HG03108 (cell line): ENCODE data around the gene RASSF3.

ENCODE experiments used
- ATAC-seq: cut with Tn5 transposase; IDR thresholded peaks from one replicate; pipeline ENCODE4 v1.9.1; 2021; ENCODE audit warnings: moderate library complexity; ENCODE audit not compliant: unreplicated experiment

The RASSF3 gene

DNA sequence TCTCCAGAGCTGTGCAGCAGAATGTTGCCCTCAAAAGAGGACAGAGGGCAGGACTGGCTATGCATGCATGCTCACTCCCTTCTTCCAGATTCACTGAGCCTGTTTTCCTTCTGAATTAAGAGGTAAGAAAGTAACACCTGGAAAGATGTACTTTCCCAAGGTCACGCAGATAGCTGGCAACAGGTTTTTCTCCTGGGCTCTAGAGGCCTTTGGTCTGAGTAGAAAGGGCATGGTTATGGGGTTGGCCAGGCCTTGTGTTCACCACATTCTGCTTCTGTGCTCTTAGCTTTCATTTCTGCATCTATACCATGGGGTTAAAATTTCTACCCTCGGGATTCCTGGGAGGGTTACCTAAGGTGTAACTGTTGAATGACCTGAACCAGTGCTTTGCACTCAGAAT, 57.5 kb downstream of the RASSF3 start:
- ATAC-seq = no peak

DNA sequence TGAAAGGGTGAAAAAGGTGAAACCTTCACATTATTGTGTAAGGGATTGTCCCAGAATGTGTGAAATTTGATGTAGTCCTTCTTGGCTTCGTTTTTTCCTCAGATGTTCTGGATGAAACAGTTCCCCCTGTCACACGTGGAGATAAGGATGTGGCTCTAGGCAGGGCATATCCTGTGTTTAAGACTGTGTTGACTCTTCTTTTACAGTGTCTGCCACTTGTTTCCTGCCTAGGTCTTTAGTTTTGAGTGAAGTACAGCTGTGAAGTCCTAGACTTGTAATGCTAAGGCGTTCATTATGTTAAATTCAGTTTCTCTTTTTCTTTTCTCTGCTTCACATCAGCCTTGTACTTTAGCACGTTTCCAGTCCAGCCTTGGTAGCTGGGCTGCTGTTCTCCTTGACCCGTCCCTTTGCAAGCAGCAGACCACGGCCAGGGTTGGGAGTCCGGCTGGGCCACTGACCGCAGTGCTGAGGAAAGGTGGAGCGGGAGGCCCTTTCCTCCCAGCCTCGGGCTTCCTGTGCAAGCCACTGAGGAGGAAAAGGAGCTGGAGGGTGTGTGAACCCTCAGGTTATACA, 59.1 kb downstream of the RASSF3 start:
- peak; percentile 65 for ATAC-seq

DNA sequence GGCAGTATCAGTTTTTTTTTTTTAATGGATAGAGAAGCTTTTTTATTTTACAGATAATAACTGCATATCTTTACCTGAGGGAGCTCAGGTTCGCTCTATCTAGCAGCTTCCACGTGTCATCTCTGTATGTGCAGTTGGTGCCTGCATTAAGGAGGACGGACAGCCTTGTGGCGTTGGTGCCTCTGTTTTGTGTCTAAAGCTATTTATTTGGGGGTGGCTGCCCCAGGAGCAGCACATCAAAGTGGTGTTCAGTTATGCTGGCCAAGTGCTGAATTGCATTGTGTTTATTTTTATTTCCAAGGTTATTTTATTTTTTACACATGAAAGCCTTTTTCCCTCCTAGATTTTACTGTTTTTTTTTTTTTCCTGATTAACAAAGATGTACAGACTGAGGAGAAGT, 59.7 kb downstream of the RASSF3 start:
- no peak for ATAC-seq

DNA sequence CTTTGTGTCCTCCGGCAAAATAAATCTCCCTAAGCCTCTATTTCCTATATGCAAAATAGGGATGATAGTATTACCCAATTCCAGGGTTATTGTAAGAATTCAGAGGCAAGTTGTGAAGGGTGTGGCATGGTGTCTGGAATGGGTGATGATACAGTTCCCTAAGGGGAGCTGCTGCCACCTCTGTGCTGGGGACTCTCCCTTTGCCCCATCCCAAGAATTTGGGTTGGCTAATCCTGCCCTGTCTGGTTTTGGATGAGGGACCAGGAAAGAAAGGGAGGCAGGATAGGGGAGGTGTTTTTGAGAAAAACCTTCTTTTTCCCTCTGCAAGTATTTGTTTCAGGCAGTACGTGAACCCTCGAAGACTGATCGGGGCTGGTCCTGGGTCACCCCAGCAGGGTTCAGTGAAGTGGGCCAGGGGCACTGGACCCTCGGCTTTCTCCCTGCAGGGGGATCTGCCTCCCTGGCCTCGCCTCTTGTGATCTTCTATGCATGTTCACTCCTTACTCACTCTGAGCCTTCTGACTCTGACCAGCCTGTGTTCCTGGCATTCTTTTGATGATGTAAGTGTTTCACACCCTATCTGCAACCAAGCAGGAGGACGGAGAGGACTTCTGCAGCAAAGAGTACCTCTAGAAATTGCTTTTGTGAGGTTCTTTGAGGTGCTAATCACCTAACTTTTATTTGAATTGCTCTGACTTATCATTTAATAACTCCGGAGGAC, 60.8 kb downstream of the RASSF3 start:
- ATAC-seq = no peak

GRCh38 chr12:64671681-64672080, 61.4 kb downstream of the RASSF3 start:
- ATAC-seq = no peak

- ATAC-seq = no peak
These were observed 62.7 kb downstream of the RASSF3 start for GRCh38 chr12:64672925-64673409.

DNA sequence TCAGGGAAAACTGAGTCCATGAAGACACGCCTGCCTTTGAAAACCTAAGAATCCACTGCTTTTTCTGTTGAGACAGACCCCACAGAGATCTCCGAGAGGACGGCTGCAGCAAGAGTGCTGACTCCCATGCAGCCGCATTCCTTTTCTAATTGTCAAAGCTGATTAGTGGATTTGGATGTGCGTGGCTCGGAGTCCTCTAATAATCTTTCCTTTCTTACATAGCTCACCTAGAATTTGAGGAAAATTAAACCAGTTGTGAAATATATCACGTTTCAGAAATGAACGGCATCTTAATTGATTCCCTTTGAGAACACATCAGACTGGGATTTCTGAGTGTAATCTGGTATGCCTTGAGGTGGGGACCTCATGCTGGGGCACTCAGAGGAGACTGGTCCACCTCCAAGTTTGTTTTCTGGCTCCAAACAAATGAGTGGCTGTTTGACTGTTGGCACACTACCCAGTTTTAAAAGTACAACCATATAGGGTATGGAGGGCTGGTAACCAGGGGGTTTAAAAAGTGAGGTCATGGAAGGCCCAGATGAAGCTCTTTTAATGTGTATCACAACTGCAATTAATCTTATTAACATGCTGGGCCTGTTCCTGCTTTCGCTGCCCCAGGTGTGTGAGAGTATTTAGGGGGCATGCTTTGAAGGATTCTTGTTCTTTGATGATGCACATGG, 63.3 kb downstream of the RASSF3 start:
- ATAC-seq = no peak

- ATAC-seq = no peak
These were observed 64.2 kb downstream of the RASSF3 start for GRCh38 chr12:64674367-64674922.

DNA sequence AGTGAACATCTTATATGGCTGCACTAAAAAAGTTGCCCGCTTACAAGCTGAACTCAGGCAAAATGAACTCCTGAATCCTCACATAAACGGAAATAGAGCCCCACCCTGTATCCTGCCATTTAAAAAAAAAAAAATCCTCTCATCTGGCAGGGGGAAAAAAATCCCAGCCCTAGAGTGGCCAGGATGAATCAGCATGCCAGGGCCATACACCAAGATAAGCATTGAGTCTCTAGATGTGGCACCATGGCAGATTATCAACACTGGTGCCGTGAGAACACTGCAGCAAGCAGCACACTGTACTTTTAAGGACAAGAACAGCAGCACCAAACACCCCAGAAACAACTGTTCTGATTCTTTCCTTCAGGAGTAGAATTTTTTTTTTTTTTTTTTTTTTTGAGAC, 65.5 kb downstream of the RASSF3 start:
- ATAC-seq = no peak

- no peak for ATAC-seq
These were observed 68.0 kb downstream of the RASSF3 start for GRCh38 chr12:64678248-64678647.

GRCh38 chr12:64678835-64679234, 68.5 kb downstream of the RASSF3 start:
- no peak for ATAC-seq

DNA sequence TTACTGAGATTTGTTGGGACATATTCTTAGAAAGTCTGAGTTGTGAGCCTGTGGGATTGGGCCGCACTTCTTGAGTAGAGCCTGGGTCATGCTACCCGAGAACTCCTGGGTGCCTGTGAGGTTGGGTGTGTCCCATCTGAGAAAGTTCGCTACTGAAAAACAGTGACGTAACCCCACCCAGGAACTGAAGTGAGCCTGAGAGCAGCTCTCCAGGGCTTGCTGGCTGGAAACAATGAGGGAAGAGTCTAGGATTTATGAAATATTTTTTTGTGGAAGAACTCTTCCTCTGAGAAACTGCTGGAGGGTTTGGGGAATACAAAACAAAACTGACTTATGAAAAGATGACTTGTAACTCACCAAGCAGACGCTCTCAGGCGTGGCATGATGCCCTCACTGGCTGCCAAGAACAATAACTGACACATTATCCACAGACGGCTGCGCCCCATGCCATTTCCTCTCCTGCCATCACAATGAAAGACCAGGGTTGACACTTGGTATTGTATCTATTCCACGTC, 69.2 kb downstream of the RASSF3 start:
- peak; percentile 58 for ATAC-seq

DNA sequence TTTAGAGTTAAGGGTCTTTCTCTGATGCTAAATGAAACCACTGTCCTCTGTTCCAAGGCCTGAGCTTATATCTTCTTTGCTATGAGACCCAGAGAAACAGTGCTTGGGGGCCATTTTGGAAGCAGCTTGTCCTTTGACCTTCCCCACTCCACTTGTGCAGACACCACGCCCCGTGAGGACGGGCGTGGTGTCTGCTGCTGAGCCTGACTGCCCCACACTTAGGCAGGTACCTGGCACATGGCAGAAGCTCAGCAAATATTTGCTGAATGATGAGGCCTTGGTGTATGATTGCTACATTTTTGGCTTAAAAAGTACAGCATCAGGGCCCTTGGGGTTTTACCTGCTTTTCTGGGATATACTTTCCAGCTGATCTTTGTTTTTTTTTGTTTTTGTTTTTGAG, 69.9 kb downstream of the RASSF3 start:
- no peak for ATAC-seq

DNA sequence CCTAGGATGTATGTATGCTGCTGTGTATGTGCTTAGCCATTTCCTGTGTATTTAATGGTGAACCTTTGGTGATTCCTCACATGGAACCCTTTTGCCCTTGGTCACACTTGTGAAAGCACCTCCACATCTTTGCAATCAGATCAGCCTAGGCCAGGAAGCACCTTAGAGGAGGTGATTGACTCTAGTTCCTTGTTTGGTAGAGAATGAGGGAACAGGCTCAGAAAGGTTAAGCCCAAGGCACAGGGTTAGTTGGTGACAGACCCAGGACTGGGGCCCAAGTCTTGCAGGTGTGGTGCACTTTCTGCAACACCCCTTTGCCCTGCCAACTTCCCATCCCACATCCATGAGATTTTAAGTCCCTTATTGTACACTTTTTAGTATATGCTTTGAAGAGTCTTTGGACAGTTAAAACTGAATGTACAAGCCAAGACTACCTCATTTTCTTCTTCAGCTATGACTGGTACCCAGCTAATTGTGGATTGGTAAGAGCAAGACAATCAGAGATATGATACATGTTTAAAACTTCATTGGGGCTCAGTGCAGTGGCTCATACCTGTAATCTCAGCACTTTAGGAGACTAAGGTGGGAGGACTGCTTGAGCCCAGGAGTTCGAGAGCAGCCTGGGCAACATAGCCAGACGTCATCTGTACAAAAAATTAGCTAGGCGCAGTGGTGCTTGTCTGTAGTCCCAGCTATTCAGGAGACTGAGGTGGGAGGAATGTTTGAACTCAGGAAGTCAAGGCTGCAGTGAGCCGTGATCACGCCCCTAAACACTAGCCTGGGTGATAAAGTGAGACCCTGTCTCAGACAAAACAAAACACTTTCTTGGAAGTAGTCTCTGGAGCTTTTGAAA, 71.1 kb downstream of the RASSF3 start:
- no peak for ATAC-seq

- ATAC-seq = no peak
These were observed 72.4 kb downstream of the RASSF3 start for GRCh38 chr12:64682572-64683277.

DNA sequence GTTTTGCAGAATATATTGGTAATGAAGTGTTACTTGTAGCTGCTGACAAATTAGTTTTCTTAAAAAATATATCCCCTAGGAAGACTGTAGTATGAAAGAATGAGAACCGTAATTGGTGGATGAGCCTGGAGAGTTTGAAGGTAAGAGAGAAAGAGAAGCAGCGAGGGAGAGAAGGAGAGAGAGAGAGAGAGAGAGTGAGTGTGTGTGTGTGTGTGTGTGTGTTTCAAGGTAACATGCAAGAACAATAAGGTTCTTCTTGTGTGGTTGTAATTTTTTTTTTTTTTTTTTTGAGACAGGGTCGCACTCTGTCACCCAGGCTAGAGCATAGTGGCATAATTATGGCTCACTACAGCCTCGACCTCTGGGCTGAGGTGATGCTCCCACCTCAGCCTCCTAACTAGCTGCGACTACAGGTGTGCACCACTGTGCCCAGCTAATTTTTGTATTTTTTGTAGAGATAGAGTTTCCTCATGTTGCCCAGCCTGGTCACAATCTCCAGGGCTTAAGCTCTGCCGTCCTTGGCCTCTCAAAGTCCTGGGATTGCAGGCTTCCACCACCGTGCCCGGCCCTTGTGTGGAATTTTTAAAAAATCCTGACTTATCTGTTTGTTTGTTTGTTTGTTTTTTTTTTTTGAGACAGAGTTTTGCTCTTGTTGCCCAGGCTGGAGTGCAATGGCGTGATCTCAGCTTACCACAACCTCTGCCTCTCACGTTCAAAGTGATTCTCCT, 73.7 kb downstream of the RASSF3 start:
- ATAC-seq = no peak

- no peak for ATAC-seq
These were observed 74.8 kb downstream of the RASSF3 start for GRCh38 chr12:64685050-64685449.

- no peak for ATAC-seq
These were observed 75.3 kb downstream of the RASSF3 start for GRCh38 chr12:64685605-64686004.

DNA sequence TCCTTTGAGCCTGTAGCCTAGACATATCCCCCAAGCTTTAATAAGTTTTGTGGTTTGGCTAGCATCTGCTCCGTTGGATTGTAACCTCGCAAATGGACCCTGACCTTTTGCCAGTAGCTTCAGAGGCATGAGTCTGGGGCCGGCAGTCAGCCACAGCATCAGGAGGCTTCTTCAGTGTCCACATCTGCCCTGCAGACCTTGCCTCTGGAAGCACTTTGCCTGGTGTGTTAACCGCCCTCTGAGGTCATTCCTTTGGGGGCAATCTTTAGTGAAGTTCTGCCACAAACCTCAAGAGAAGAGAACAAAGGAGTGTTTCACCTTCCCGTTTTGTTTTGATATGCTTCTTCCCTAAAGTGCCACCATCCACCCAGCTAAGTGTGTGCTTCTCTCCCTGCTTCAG, 77.5 kb downstream of the RASSF3 start:
- no peak for ATAC-seq
